Measurements from ENCODE around the gene MED13L. TPM values are rescaled to one million over a fixed set of nuclear protein-coding genes. Genes with fewer than 3 reads are reported as not detected.
"Not testable (repeated sequence)": the region's sequence is repeated elsewhere in the genome, so short reads cannot be mapped to it uniquely, and the experiment has no call there.

The MED13L gene
- total RNA-seq, 1 donor from 2014 or later: 147 TPM

DNA sequence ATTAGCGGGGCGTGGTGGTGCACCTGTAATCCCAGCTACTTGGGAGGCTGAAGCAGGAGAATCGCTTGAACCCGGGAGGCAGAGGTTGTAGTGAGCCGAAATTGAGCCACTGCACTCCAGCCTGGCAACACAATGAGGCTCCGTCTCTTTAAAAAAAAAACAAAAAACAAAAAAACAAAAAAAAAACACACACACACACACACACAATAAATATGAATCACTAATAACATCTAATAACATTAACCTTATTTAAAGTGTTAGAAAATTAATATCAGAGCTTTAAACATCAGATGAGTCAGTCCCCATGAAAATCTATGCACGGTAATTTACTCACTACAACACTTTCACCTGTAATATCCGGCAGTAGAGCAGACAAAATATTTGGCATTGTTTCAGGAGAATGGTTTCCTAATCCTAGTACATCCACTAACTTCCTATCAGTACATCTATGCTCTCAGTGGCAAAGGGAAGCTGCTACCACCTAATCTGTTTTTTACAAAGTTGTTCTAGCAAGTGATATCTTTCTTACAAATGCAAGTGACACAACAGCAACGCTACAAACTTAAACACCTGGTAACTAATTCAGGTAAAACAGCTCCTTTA is 36.2 kb downstream of the MED13L start:
- no peaks in the 10 kb centered on the region for H3K9me3 ChIP-seq
- no peak overlapping the region for H3K27ac ChIP-seq
- intact Hi-C loops (cut with DNase I): no loop called here
- H3K27me3 ChIP-seq: no peaks in the 10 kb centered on the region
- H3K36me3 ChIP-seq: no peaks in the 10 kb centered on the region
- ATAC-seq (no peak), DNase-seq (no peak)
- TF ChIP-seq, protein P1, sequence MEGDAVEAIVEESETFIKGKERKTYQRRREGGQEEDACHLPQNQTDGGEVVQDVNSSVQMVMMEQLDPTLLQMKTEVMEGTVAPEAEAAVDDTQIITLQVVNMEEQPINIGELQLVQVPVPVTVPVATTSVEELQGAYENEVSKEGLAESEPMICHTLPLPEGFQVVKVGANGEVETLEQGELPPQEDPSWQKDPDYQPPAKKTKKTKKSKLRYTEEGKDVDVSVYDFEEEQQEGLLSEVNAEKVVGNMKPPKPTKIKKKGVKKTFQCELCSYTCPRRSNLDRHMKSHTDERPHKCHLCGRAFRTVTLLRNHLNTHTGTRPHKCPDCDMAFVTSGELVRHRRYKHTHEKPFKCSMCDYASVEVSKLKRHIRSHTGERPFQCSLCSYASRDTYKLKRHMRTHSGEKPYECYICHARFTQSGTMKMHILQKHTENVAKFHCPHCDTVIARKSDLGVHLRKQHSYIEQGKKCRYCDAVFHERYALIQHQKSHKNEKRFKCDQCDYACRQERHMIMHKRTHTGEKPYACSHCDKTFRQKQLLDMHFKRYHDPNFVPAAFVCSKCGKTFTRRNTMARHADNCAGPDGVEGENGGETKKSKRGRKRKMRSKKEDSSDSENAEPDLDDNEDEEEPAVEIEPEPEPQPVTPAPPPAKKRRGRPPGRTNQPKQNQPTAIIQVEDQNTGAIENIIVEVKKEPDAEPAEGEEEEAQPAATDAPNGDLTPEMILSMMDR (IDR thresholded peaks at IDR 0.05): no peak
- no peak overlapping the region for H3K4me3 ChIP-seq
- H3K4me1 ChIP-seq: peaks cover 63% of the 10 kb centered on the region

DNA sequence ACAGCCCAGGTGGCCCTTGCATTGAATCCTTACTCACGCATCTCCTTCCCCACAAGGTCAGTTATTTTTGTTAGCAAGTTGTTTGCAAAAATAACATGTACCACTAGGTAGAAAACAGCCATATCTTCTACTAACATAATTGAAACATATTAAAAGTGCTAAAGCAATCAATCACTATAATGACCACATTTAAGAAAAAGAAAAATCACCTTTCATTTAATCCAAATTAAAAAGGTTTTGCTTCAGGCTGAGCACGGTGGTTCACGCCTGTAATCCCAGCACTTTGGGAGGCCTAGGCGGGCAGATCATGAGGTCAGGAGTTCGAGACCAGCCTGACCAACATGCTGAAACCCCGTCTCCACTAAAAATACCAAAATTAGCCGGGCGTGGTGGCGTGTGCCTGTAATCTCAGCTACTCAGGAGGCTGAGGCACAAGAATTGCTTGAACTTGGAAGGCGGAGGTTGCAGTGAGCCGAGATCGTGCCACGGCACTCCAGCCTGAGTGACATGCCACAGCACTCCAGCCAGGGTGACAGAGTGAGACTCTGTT is 38.8 kb downstream of the MED13L start:
- H3K9me3 ChIP-seq, H3K27ac ChIP-seq, DNase-seq, ATAC-seq, H3K27me3 ChIP-seq, H3K4me3 ChIP-seq, H3K36me3 ChIP-seq: not testable (repeated sequence)
- peaks cover 50% of the 10 kb centered on the region for H3K4me1 ChIP-seq
- intact Hi-C loops (cut with DNase I): loop anchor here (10.0 kb wide), 1 partner anchor 224 kb away; no protein-coding TSS in a partner anchor

- TF ChIP-seq, protein P1 (IDR thresholded peaks at IDR 0.05): no peak
- Histone ChIP-seq H3K27ac (no peak overlapping the region), H3K9me3 (no peaks in the 10 kb centered on the region), H3K4me1 (peaks cover 45% of the 10 kb centered on the region), H3K4me3 (no peak overlapping the region), H3K27me3 (no peaks in the 10 kb centered on the region), H3K36me3 (no peaks in the 10 kb centered on the region)
- intact Hi-C loops (cut with DNase I): loop anchor here (10.0 kb wide), 1 partner anchor 223 kb away; no protein-coding TSS in a partner anchor
- DNase-seq (no peak), ATAC-seq (no peak)
These were observed 39.3 kb downstream of the MED13L start for GRCh38 chr12:116238149-116238548.

- Histone ChIP-seq H3K9me3 (no peaks in the 10 kb centered on the region), H3K4me1 (peaks cover 43% of the 10 kb centered on the region), H3K36me3 (no peaks in the 10 kb centered on the region), H3K27ac (no peak overlapping the region), H3K27me3 (no peaks in the 10 kb centered on the region), H3K4me3 (no peak overlapping the region)
- TF ChIP-seq, protein P1 (IDR thresholded peaks at IDR 0.05): no peak
- ATAC-seq (no peak), DNase-seq (no peak)
- intact Hi-C loops (cut with DNase I): loop anchor here (10.0 kb wide), 1 partner anchor 222 kb away; no protein-coding TSS in a partner anchor
These were observed 40.5 kb downstream of the MED13L start for GRCh38 chr12:116236976-116237375.

DNA sequence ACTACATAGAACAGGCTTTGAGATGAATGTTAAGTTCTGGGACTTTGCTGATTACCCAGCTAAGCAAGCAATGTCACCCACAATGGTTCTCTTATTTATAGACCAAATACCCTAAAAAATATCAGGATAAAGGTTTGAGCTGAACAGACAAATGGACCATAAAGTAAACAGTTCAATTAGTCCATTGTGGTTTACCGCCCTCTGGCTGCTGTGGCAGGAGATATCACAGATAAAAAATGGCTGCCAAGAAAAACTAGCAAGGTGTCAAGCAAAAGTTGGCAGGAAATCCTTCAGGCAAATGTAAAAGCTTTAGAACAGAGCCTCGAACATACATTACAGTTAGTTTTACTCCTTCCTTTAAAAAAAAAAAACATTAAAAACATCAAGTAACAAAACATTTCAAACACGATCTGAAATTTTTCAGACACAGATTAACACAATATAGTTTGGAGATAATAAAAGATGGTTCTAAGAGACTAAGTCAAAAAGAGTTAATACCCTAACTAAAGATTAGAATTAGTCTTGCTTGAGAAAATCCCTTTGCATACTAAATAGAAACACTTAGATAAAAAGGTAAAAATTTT is 41.3 kb downstream of the MED13L start:
- intact Hi-C loops (cut with DNase I): loop anchor here (10.0 kb wide), 1 partner anchor 221 kb away; no protein-coding TSS in a partner anchor
- DNase-seq (no peak), ATAC-seq (peak; percentile 70)
- TF ChIP-seq, protein P1 (IDR thresholded peaks at IDR 0.05): peak; percentile 74
- no peaks in the 10 kb centered on the region for H3K9me3 ChIP-seq
- H3K27me3 ChIP-seq: no peaks in the 10 kb centered on the region
- H3K36me3 ChIP-seq: no peaks in the 10 kb centered on the region
- H3K27ac ChIP-seq: no peak overlapping the region
- no peak overlapping the region for H3K4me3 ChIP-seq
- H3K4me1 ChIP-seq: peaks cover 41% of the 10 kb centered on the region

DNA sequence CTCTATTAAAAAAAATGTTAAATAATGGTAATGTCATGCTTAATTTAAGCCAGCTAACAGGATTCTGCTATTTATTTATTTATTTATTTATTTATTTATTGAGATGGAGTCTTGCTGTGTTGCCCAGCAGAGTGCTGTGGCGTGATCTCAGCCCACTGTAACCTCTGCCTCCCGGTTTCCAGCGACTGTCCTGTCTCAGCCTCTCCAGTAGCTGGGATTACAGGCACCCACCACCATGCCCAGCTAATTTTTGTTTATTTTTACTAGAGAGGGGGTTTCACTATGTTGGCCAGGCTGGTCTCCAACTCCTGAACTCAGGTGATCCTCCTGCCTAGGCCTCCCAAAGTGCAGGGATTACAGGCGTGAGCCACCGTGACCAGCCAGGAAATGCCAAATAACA is 43.3 kb downstream of the MED13L start:
- H3K27me3 ChIP-seq, DNase-seq, H3K27ac ChIP-seq, ATAC-seq, H3K36me3 ChIP-seq, H3K9me3 ChIP-seq, H3K4me3 ChIP-seq: not testable (repeated sequence)
- H3K4me1 ChIP-seq: peaks cover 35% of the 10 kb centered on the region
- intact Hi-C loops (cut with DNase I): loop anchor here (10.0 kb wide), 1 partner anchor 219 kb away; no protein-coding TSS in a partner anchor
